MCF 10A (cell line): ENCODE results near the gene KAZN. TPM values are rescaled to one million over a fixed set of nuclear protein-coding genes. Genes with fewer than 3 reads are reported as not detected.

ENCODE experiments used
- BruUV-seq: library from RNA; stranded (reverse); fragments of 400-500 nt; replicated peaks from 2 replicates; lab custom pipeline; 2021; lab: Mats Ljungman, UMichigan
- CTCF ChIA-PET: fragments of 300-600 bp; sonication (Branson Sonifier 250); formaldehyde crosslinking; extraction: SDS; loops from one replicate; lab custom pipeline; 2021; ENCODE audit warnings: antibody characterized with exemption, inconsistent platforms; lab: Yijun Ruan, JAX
- POLR2A ChIA-PET: fragments of 300-600, 350-650 bp; sonication (Branson Sonifier 250); formaldehyde crosslinking; extraction: SDS; loops from one replicate; lab custom pipeline; 2020; ENCODE audit warnings: antibody characterized with exemption, inconsistent platforms; lab: Yijun Ruan, JAX
- DNase-seq: peaks from one replicate; pipeline ENCODE4 v3.0.0-alpha.2; 2018; ENCODE audit not compliant: unreplicated experiment
- H3K27ac Mint-ChIP-seq: one replicate; pipeline ENCODE4 v1.8.0; 2022; ENCODE audit warnings: mild to moderate bottlenecking, low read depth, mixed read lengths; ENCODE audit not compliant: unreplicated experiment
- H3K27me3 Mint-ChIP-seq: one replicate; pipeline ENCODE4 v1.8.0; 2022; ENCODE audit warnings: mixed read lengths; ENCODE audit not compliant: insufficient read depth, unreplicated experiment
- H3K36me3 Mint-ChIP-seq: one replicate; pipeline ENCODE4 v1.8.0; 2022; ENCODE audit warnings: mild to moderate bottlenecking, moderate library complexity, mixed read lengths; ENCODE audit not compliant: insufficient read depth, unreplicated experiment
- H3K4me1 Mint-ChIP-seq: one replicate; pipeline ENCODE4 v1.8.0; 2022; ENCODE audit warnings: mixed read lengths; ENCODE audit not compliant: insufficient read depth, unreplicated experiment
- H3K4me3 Mint-ChIP-seq: one replicate; pipeline ENCODE4 v1.8.0; 2022; ENCODE audit warnings: mild to moderate bottlenecking, moderate library complexity, mixed read lengths; ENCODE audit not compliant: unreplicated experiment
- H3K9me3 Mint-ChIP-seq: one replicate; pipeline ENCODE4 v1.8.0; 2022; ENCODE audit warnings: mixed read lengths; ENCODE audit not compliant: unreplicated experiment
- CTCF ChIP-seq: fragments of 200-600 bp; IDR thresholded peaks from one replicate; pipeline ENCODE4 v1.8.0; 2022; ENCODE audit warnings: antibody characterized with exemption, mild to moderate bottlenecking; ENCODE audit not compliant: unreplicated experiment
- intact Hi-C: fragments of 100-400 bp; cut with micrococcal nuclease; formaldehyde crosslinking; loops from 2 replicates; pipeline ENCODE4 v1.14.1; 2022
- total RNA-seq: library from RNA; stranded (reverse); gene quantifications from 2 replicates; pipeline ENCODE4 v1.2.3, GENCODE V29; 2022

Gene KAZN
- total RNA-seq, 1 experiment from 2014 or later = 3.3 TPM

GRCh38 chr1:14973773-14974172 is 375.3 kb downstream of the KAZN start:
- ChIA-PET POLR2A (no interaction called here), CTCF (interaction anchor here (0.5 to 1.7 kb wide), 7 partner anchors 9 to 438 kb away, joined by 3 to 5 read pairs (median 3); partner anchors contain the start of gene TMEM51)
- no peak for DNase-seq
- Mint-ChIP-seq H3K9me3 (no peaks in the 10 kb centered on the region), H3K4me1 (peaks cover 12% of the 10 kb centered on the region), H3K27me3 (no peaks in the 10 kb centered on the region), H3K36me3 (peaks cover 12% of the 10 kb centered on the region), H3K4me3 (no peak overlapping the region), H3K27ac (no peak overlapping the region)
- no peak for TF ChIP-seq CTCF
- no TSS peak for BruUV-seq
- intact Hi-C loops = no loop called here

- no peak overlapping the region for H3K27ac Mint-ChIP-seq
- BruUV-seq = no TSS peak
- peaks cover 12% of the 10 kb centered on the region for H3K36me3 Mint-ChIP-seq
- ChIA-PET POLR2A (no interaction called here), CTCF (interaction anchor here (0.5 to 1.7 kb wide), 6 partner anchors 10 to 287 kb away, joined by 3 to 5 read pairs (median 4); partner anchors contain the start of gene TMEM51)
- no peak for DNase-seq
- no peak for TF ChIP-seq CTCF
- intact Hi-C loops = no loop called here
- no peak overlapping the region for H3K4me3 Mint-ChIP-seq
- no peaks in the 10 kb centered on the region for H3K9me3 Mint-ChIP-seq
- peaks cover 6% of the 10 kb centered on the region for H3K4me1 Mint-ChIP-seq
- H3K27me3 Mint-ChIP-seq = no peaks in the 10 kb centered on the region
Measured at GRCh38 chr1:14974361-14974760, 375.9 kb downstream of the KAZN start.

- BruUV-seq = no TSS peak
- CTCF ChIA-PET = interaction anchor here (0.6 kb wide), 1 partner anchor 288 kb away, joined by 4 read pairs; no protein-coding TSS in a partner anchor
- Mint-ChIP-seq H3K4me3 (no peak overlapping the region), H3K27ac (no peak overlapping the region), H3K27me3 (no peaks in the 10 kb centered on the region), H3K9me3 (no peaks in the 10 kb centered on the region), H3K36me3 (peaks cover 12% of the 10 kb centered on the region), H3K4me1 (peaks cover 6% of the 10 kb centered on the region)
- POLR2A ChIA-PET = no interaction called here
- no peak for TF ChIP-seq CTCF
- no peak for DNase-seq
- intact Hi-C loops = no loop called here
Measured at GRCh38 chr1:14975119-14975518, 376.6 kb downstream of the KAZN start.

GRCh38 chr1:14976256-14976655 is 377.8 kb downstream of the KAZN start:
- Mint-ChIP-seq H3K9me3 (no peaks in the 10 kb centered on the region), H3K36me3 (peaks cover 12% of the 10 kb centered on the region), H3K4me3 (no peak overlapping the region), H3K4me1 (no peaks in the 10 kb centered on the region), H3K27me3 (no peaks in the 10 kb centered on the region), H3K27ac (no peak overlapping the region)
- intact Hi-C loops = no loop called here
- POLR2A ChIA-PET = no interaction called here
- BruUV-seq = no TSS peak
- no peak for TF ChIP-seq CTCF
- no peak for DNase-seq
- CTCF ChIA-PET = no interaction called here
